Measurements from ENCODE around the gene UIMC1.

The UIMC1 gene

GRCh38 chr5:176883700-176884570 lies 122.6 kb downstream of the UIMC1 start:
- ChIA-PET CTCF (interaction anchor here (1.2 kb wide), 1 partner anchor 13 kb away, joined by 3 read pairs; no protein-coding TSS in a partner anchor), POLR2A (no interaction called here)
- no peak for TF ChIP-seq CTCF (IDR thresholded peaks at IDR 0.05; ENCODE audit: control extremely low read depth, extremely low read depth, low read depth, missing control alignments)
- DNase-seq (ENCODE audit: extremely low spot score): no peak

GRCh38 chr5:176882567-176882903 lies 124.0 kb downstream of the UIMC1 start:
- ChIA-PET POLR2A (no interaction called here), CTCF (no interaction called here)
- DNase-seq (ENCODE audit: extremely low spot score): no peak
- no peak for TF ChIP-seq CTCF (IDR thresholded peaks at IDR 0.05; ENCODE audit: control extremely low read depth, extremely low read depth, low read depth, missing control alignments)

- CTCF ChIA-PET: no interaction called here
- POLR2A ChIA-PET: no interaction called here
- no peak for TF ChIP-seq CTCF (IDR thresholded peaks at IDR 0.05; ENCODE audit: control extremely low read depth, extremely low read depth, low read depth, missing control alignments)
- no peak for DNase-seq (ENCODE audit: extremely low spot score)
These were observed 124.6 kb downstream of the UIMC1 start for GRCh38 chr5:176881816-176882566.

GRCh38 chr5:176881021-176881749 lies 125.4 kb downstream of the UIMC1 start:
- ChIA-PET POLR2A (no interaction called here), CTCF (no interaction called here)
- TF ChIP-seq CTCF (IDR thresholded peaks at IDR 0.05; ENCODE audit: control extremely low read depth, extremely low read depth, low read depth, missing control alignments): no peak
- no peak for DNase-seq (ENCODE audit: extremely low spot score)

- ChIA-PET POLR2A (no interaction called here), CTCF (no interaction called here)
- no peak for DNase-seq (ENCODE audit: extremely low spot score)
- no peak for TF ChIP-seq CTCF (IDR thresholded peaks at IDR 0.05; ENCODE audit: control extremely low read depth, extremely low read depth, low read depth, missing control alignments)
These were observed 126.1 kb downstream of the UIMC1 start for GRCh38 chr5:176880366-176881020.
